HG02870 (cell line): ENCODE measurements around the gene OR2D2.
"Not testable (repeated sequence)": the region's sequence is repeated elsewhere in the genome, so short reads cannot be mapped to it uniquely, and the experiment has no call there.

Source experiments
- ATAC-seq: cut with Tn5 transposase; IDR thresholded peaks from one replicate; pipeline ENCODE4 v1.9.1; 2021; ENCODE audit warnings: mild to moderate bottlenecking, moderate library complexity; ENCODE audit not compliant: unreplicated experiment

The OR2D2 gene

GRCh38 chr11:6892400-6892799 lies at the start of gene OR2D2:
TSS of gene OR2D2 (minus strand) at chr11:6892500. CDS start at chr11:6892500, 0 bp downstream.
- ATAC-seq = no peak

DNA sequence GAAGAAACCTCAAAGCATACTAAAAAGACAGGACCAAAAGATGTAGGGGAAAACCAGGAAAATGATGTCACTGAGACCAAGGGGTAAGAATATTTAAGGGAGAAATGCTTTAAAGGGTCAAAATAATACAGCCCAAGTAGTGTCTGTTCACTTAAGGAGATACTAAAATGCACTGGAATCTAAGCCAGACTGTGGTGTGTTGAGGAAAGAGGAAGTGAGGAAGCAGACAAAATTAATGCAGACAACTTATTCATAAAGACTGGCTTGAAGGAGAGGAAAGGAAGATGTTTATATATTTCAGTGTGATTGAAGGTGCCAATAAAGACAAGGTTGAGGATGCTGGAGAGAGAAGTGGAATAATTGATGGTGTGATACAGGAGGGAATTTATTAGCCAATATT lies 49.7 kb upstream of the OR2D2 start:
- ATAC-seq = no peak

DNA sequence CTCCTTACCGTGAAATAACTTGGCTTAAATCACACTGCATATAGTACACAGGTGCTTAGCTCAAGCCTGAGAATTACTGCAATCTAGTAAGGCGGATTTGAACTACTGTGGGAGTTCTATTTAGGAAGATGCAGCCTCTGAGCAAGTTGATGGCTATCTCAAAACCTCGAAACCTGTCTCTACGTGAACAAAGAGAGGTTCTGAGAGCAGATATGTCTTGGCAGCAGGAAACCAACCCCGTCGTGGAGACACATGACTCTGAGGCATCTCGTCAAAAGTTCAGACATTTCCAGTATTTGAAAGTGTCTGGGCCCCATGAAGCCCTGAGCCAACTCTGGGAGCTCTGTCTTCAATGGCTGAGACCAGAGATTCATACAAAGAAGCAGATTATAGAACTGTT lies 39.8 kb upstream of the OR2D2 start:
- no peak for ATAC-seq

- ATAC-seq = no peak
These were observed 38.9 kb upstream of the OR2D2 start for GRCh38 chr11:6931146-6931713.

DNA sequence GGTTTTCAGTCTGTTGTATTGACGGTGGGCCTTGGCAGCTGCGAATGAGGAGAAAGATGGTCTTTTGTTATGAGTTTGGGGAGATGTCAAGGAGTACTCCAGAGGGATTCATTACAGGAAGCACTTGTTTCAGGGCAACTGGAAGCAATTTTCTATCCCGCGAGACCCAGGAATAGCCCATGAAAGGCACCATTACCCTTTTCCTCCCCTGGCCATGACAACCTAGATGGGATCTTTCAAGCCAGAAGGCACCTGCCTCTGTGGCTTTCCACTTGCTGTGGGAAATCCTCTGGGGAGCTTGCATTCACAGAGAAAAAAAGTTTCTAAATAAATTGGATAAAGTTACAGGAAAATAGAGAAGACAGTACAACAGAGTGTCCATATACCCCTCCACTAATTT lies 36.6 kb upstream of the OR2D2 start:
- no peak for ATAC-seq

GRCh38 chr11:6927030-6927617 lies 34.8 kb upstream of the OR2D2 start:
- ATAC-seq = peak; percentile 66

DNA sequence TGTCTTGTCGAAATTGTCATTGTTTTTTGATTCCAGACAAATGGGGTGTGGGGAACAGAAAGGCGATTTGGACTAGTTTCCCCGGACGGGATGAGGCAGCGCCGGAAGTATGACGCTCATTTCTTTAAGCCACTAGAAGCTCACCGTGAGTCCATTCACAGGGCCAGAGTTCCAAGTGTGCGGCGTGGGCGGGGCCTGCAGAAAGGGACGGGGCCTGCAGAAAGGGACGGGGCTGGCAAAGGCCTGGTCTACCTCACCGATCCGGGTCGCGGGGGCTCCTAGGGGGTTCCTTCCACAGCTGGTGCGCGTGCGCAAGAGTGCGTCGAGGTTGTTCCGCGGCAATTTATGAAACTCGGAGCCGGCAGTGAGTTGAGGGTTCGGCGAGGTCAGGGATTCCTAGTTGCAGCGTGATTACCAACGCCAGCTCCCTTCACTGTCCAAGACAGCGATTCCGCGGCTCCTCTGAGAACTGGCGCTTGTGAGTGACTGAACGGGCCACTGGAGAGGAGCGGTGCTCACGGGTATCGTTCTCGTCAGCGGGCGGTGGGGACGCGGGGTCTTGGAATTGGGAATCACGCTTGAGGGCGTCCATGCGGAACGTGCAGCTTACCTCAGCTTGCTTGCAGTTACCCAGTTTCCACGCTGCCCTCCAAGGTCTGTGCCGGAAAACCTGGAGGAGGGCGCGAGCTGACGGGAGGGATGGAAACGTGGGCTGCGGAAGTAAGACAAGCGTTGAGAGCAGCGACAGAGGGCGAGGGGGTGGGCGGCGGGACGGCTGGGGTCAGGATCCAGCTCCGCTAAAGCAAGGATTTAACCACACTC lies 34.1 kb upstream of the OR2D2 start, which contains the start of gene ZNF215:
Gene ZNF215, plus strand, starts transcription at position 219 of the 822 bp plus-strand sequence. CDS start 5,847 bp downstream, outside the sequence.
- peak; percentile 72 for ATAC-seq

DNA sequence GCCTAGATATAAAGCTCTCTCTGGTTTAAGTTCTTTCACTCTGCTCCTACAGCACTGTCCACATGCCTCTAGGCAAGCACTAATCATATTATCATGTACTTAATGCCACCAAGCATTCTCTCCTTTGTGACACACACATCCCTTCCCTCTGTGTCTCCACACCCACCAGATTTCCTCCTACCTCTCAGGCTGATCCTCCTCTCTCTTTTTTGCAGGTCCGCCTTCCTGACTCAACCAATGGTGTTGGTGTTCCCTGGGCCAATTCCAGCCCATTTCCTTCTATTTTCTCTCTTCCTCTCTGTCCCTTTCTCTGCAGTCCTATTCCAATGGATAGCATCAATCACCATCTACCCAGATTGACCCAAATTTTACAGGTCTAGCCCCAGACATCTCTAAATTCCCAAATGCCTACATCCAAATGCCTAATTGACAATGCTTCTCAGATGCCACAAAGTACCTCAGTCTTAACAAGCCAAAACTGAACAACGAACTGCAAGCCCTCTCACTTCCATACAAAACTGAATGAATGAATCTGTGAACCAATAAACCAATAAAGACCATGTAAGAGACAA lies 33.4 kb upstream of the OR2D2 start:
- ATAC-seq = peak; percentile 4

GRCh38 chr11:6925007-6925577 lies 32.8 kb upstream of the OR2D2 start:
- ATAC-seq = no peak

DNA sequence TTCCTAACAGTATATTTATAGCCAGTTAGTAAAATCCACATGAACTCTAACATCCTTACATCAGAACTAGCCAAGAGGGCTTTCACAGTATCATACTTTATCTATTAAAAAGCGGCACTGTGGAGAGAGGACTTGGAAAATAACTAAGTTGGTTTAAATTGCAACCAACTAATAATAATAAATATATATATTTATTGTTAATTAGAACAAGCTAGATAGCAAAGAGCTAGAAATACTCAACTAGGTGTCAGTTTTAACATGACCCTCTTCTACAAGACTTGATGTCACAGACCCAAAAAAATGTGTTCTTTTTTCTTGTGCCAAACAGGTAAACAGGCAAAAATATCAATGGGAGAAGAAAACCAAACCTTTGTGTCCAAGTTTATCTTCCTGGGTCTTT lies 28.4 kb upstream of the OR2D2 start, which contains the start of gene OR2D3:
Gene OR2D3, plus strand, starts transcription at position 301 of the 400 bp plus-strand sequence. Its CDS starts 0 bp downstream, at position 301.
- ATAC-seq = no peak

GRCh38 chr11:6919698-6920097 lies 27.4 kb upstream of the OR2D2 start:
- no peak for ATAC-seq

- ATAC-seq = no peak
These were observed 19.6 kb upstream of the OR2D2 start for GRCh38 chr11:6911948-6912347.

- no peak for ATAC-seq
These were observed 19.1 kb upstream of the OR2D2 start for GRCh38 chr11:6911378-6911777.

DNA sequence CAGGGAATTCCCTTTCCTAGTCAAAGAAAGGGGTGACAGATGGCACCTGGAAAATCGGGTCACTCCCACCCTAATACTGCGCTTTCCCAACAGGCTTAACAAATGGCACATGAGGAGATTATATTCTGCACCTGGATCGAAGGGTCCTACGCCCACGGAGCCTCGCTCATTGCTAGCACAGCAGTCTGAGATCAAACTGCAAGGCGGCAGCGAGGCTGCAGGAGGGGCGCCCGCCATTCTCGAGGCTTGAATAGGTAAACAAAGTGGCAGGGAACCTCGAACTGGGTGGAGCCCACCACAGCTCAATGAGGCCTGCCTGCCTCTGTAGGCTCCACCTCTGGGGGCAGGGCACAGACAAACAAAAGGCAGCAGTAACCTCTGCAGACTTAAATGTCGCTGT lies 12.5 kb upstream of the OR2D2 start:
- ATAC-seq = not testable (repeated sequence)

DNA sequence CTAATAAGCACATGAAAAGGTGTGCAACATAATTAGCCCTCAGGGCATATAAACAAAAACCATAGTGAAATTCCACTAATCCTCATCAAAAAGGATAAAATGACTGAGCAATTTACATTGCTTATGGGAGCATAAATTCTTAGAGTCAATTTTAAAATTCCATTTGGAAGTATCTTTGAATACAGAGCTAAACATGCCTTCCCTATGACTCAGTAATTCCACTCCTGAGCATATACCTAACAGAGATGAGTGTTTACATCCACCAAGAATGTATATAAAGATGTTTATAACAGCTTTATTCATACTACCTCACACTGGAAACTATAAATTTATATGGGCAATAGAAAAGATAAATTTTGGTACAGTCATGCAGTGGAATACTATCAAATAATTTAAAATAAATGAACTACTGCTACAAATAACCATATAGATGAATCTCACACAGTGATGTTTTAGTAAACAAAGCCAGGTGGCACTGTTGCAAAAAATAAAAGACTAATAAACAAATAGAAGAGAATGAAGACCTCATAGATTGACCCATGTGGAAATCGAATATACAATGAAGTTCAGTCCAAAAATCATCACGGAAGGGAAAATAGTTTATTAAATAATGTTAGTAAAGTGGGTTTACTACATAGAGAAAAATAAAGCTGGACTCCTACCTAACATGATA lies 8.2 kb upstream of the OR2D2 start:
- ATAC-seq = no peak

DNA sequence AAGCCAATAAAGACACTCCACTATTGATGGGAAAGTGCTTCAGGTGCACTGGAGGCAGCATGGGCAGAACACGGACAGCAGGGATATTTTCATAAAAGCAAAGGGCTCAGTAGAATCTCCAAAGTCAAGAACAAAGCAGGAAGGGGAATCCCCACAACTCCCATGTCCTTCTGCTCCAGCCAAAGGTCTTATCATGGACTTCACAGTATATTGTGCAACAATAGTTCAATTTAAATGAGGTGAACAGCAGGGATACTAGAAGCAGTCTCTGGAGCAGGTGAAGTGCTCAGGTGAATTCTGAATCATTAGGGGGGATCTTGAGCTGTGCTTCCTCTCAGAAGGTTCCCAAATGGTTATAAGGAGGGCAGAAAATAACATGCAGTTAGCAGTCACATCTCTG lies 6.6 kb upstream of the OR2D2 start:
- no peak for ATAC-seq

DNA sequence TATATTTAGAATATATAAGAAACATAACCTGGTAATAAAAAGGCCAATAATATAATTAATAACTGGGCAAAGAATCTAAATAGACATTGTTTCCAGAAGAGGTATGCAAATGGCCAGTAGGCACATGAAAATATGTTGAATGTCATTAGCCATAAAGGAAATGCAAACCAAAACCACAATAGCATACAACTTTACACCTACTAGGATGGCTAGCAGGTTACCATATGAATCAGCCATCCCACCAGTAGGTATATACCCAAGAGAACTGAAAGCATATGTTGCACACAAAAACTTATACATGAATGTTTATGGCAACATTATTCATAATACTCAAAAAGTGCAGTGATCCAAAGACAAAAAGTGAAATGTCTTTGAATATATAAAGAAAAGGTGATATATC lies 2.7 kb upstream of the OR2D2 start:
- peak; percentile 86 for ATAC-seq

- ATAC-seq = no peak
These were observed 1.8 kb upstream of the OR2D2 start for GRCh38 chr11:6894097-6894496.

- ATAC-seq = peak; percentile 58
These were observed 2.5 kb downstream of the OR2D2 start for GRCh38 chr11:6889835-6890234.

DNA sequence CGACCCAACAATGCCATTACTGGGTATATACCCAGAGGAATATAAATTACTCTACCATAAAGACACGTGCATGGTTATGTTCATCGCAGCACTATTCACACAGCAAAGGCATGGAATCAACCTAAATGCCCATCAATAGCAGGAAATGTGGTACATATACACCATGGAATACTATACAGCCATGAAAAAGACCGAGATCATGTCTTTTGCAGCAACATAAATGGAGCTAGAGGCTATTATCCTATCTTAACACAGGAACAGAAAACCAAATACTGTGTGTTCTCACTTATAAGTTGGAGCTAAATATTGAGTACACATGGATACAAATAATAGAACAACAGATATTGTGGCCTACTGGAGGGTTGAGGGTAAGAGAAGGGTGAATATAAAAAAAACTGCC lies 3.5 kb downstream of the OR2D2 start:
- ATAC-seq = no peak

GRCh38 chr11:6887711-6888110 lies 4.6 kb downstream of the OR2D2 start:
- ATAC-seq = not testable (repeated sequence)
